ENCODE measurements around the gene KCNQ5.
"Not testable (repeated sequence)": the region's sequence is repeated elsewhere in the genome, so short reads cannot be mapped to it uniquely, and the experiment has no call there.

KCNQ5 gene

GRCh38 chr6:72966628-72967280 is 344.9 kb downstream of the KCNQ5 start:
- no peak for DNase-seq

GRCh38 chr6:72967329-72967728 is 345.5 kb downstream of the KCNQ5 start:
- no peak for DNase-seq

GRCh38 chr6:72968704-72969103 is 346.8 kb downstream of the KCNQ5 start:
- peak; percentile 89 for DNase-seq

- no peak for DNase-seq
Observed at GRCh38 chr6:72969666-72970065, 347.8 kb downstream of the KCNQ5 start.

- DNase-seq = no peak
Observed at GRCh38 chr6:72972579-72972978, 350.7 kb downstream of the KCNQ5 start.

- DNase-seq = no peak
Observed at GRCh38 chr6:72974276-72974675, 352.4 kb downstream of the KCNQ5 start.

- no peak for DNase-seq
Observed at GRCh38 chr6:72975352-72975752, 353.5 kb downstream of the KCNQ5 start.

GRCh38 chr6:72976484-72976883 is 354.6 kb downstream of the KCNQ5 start:
- no peak for DNase-seq

- DNase-seq = no peak
Observed at GRCh38 chr6:72977114-72977513, 355.2 kb downstream of the KCNQ5 start.

GRCh38 chr6:72978808-72979207 is 356.9 kb downstream of the KCNQ5 start:
- DNase-seq = not testable (repeated sequence)

GRCh38 chr6:72984189-72984831 is 362.4 kb downstream of the KCNQ5 start:
- not testable (repeated sequence) for DNase-seq

- no peak for DNase-seq
Observed at GRCh38 chr6:72984981-72985665, 363.3 kb downstream of the KCNQ5 start.

GRCh38 chr6:72987301-72987700 is 365.4 kb downstream of the KCNQ5 start:
- DNase-seq = no peak

- DNase-seq = no peak
Observed at GRCh38 chr6:72999995-73000394, 378.1 kb downstream of the KCNQ5 start.

- no peak for DNase-seq
Observed at GRCh38 chr6:73000460-73000859, 378.6 kb downstream of the KCNQ5 start.

- DNase-seq = no peak
Observed at GRCh38 chr6:73002588-73002987, 380.7 kb downstream of the KCNQ5 start.

- no peak for DNase-seq
Observed at GRCh38 chr6:73003302-73003701, 381.4 kb downstream of the KCNQ5 start.

- no peak for DNase-seq
Observed at GRCh38 chr6:73004231-73004630, 382.4 kb downstream of the KCNQ5 start.

- DNase-seq = no peak
Observed at GRCh38 chr6:73004861-73005260, 383.0 kb downstream of the KCNQ5 start.

- no peak for DNase-seq
Observed at GRCh38 chr6:73006146-73006545, 384.3 kb downstream of the KCNQ5 start.

- DNase-seq = no peak
Observed at GRCh38 chr6:73011945-73012344, 390.1 kb downstream of the KCNQ5 start.

- DNase-seq = no peak
Observed at GRCh38 chr6:73017476-73017875, 395.6 kb downstream of the KCNQ5 start.

GRCh38 chr6:73024598-73024997 is 402.7 kb downstream of the KCNQ5 start:
- DNase-seq = no peak

GRCh38 chr6:73027691-73028090 is 405.8 kb downstream of the KCNQ5 start:
- DNase-seq = no peak
